Breast epithelium (tissue), 4 donors: ENCODE data around the gene RAB9A. TPM values are rescaled to one million over a fixed set of nuclear protein-coding genes. Genes with fewer than 3 reads are reported as not detected.
A peak's percentile ranks its signal among the peaks of the same experiment; 100 is the strongest.

Experiments used
- DNase-seq, 2 donors: peaks; one replicate each; pipeline ENCODE4 v3.0.0-alpha.2; 2019; ENCODE audit warnings: low spot score in 2 of 2
- H3K27ac ChIP-seq, 2 donors: fragments of 200-600 bp; sonication (generic) in 1 of 2; one replicate each; pipeline ENCODE4 v1.5.1; 2016 to 2019; ENCODE audit warnings: mild to moderate bottlenecking in 1 of 2
- H3K27me3 ChIP-seq, 2 donors: fragments of 200-600 bp; sonication (generic) in 1 of 2; one replicate each; pipeline versions ENCODE4 v1.5.1 to v1.6.0; 2017 to 2019; ENCODE audit warnings: control low read depth in 1 of 2, mild to moderate bottlenecking in 1 of 2
- H3K36me3 ChIP-seq: fragments of 200-600 bp; one replicate; pipeline ENCODE4 v1.5.1; 2019
- H3K4me1 ChIP-seq, 2 donors: fragments of 200-600 bp; sonication (generic); one replicate each; pipeline ENCODE4 v1.5.1; 2016 to 2019; ENCODE audit warnings: control low read depth in 1 of 2
- H3K4me3 ChIP-seq, 3 donors: fragments of 200-600 bp; sonication (generic); 1 replicate in 2 of 3; 2 replicates in 1 of 3; pipeline ENCODE4 v1.5.1; 2016 to 2019; ENCODE audit warnings: mild to moderate bottlenecking in 3 of 3, moderate library complexity in 2 of 3
- H3K9me3 ChIP-seq, 2 donors: fragments of 200-600 bp; sonication (generic) in 1 of 2; one replicate each; pipeline ENCODE4 v1.5.1; 2016 to 2019; ENCODE audit warnings: control low read depth in 1 of 2
- CTCF ChIP-seq, 3 donors: fragments of 450-650 bp; IDR thresholded peaks; one replicate each; pipeline ENCODE4 v1.5.1; 2016 to 2017; ENCODE audit warnings: antibody characterized with exemption in 3 of 3, mild to moderate bottlenecking in 3 of 3, moderate library complexity in 3 of 3
- POLR2A ChIP-seq: fragments of 450-650 bp; IDR thresholded peaks from one replicate; pipeline ENCODE4 v1.6.1; 2016; ENCODE audit warnings: antibody characterized with exemption, mild to moderate bottlenecking, moderate library complexity
- POLR2AphosphoS5 ChIP-seq, 3 donors: sonication (generic); formaldehyde crosslinking; IDR thresholded peaks; one replicate each; pipeline ENCODE4 v1.6.1; 2017; ENCODE audit warnings: antibody characterized with exemption in 3 of 3
- intact Hi-C: fragments of 100-400 bp; cut with DNase I; formaldehyde crosslinking; loops from one replicate; pipeline ENCODE4 v1.15.1; 2023; ENCODE audit warnings: low total_unique reads
- total RNA-seq, 3 donors: library from RNA; depleted of rRNA; stranded (reverse); fragments of >200 nt; gene quantifications; one replicate each; pipeline ENCODE4 v1.1.0, GENCODE V29; 2016

Gene RAB9A
- total RNA-seq, 3 donors from 2014 or later: 41.0 to 63.4 (median 43.2) TPM

GRCh38 chrX:13691841-13692371, 3.0 kb downstream of the RAB9A start:
- DNase-seq: no peak
- H3K4me1 ChIP-seq: no peaks in the 10 kb centered on the region
- no peaks in the 10 kb centered on the region for H3K36me3 ChIP-seq
- H3K27me3 ChIP-seq: peaks cover 0 to 45% of the 10 kb centered on the region in 2 donors
- TF ChIP-seq CTCF (IDR thresholded peaks at IDR 0.05): no peak
- no peak for TF ChIP-seq POLR2AphosphoS5 (IDR thresholded peaks at IDR 0.05)
- TF ChIP-seq POLR2A: no peak
- H3K9me3 ChIP-seq: no peaks in the 10 kb centered on the region
- H3K4me3 ChIP-seq: no peak overlapping the region
- peak overlapping the region in 1 of 2 donors; percentile 54 for H3K27ac ChIP-seq
- intact Hi-C loops: no loop called here

DNA sequence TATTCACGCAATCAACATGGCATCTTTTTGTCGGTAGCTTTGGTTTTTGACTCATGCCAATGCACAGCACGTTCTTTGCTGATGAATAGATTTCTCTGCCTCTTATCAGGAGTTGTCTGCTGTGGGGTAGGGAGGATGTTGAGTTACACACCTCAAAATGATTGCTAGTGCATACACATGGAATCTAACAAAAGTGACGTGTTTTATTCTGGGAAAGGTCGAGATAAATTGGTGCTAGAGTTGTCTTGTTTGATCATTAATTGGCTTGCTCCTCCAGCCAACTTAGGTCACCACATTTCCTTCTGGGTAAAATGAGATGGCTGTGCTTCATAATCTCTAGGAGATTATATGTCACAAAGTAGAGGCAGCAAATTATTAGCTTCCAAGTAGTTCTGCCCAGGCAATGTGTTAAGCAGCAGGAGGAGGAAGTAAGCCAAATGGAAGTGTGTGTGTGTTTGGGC, 3.9 kb downstream of the RAB9A start:
- no peak for TF ChIP-seq POLR2AphosphoS5 (IDR thresholded peaks at IDR 0.05)
- TF ChIP-seq POLR2A: no peak
- no peak for TF ChIP-seq CTCF (IDR thresholded peaks at IDR 0.05)
- peaks cover 0 to 37% of the 10 kb centered on the region in 2 donors for H3K27me3 ChIP-seq
- no peaks in the 10 kb centered on the region for H3K9me3 ChIP-seq
- peak overlapping the region in 1 of 3 donors; percentile 32 for H3K4me3 ChIP-seq
- no peaks in the 10 kb centered on the region for H3K36me3 ChIP-seq
- peak overlapping the region; percentile 54 to 60 for H3K27ac ChIP-seq
- intact Hi-C loops: no loop called here
- no peaks in the 10 kb centered on the region for H3K4me1 ChIP-seq
- no peak for DNase-seq

GRCh38 chrX:13693341-13693961, 4.5 kb downstream of the RAB9A start:
- Histone ChIP-seq H3K9me3 (no peaks in the 10 kb centered on the region), H3K27me3 (peaks cover 0 to 37% of the 10 kb centered on the region in 2 donors), H3K4me3 (peak overlapping the region in 1 of 3 donors; percentile 32), H3K27ac (peak overlapping the region; percentile 54 to 60), H3K4me1 (no peaks in the 10 kb centered on the region), H3K36me3 (no peaks in the 10 kb centered on the region)
- DNase-seq: peak in 1 of 2 donors; percentile 51
- intact Hi-C loops: no loop called here
- TF ChIP-seq CTCF (IDR thresholded peaks at IDR 0.05) (no peak), POLR2A (no peak), POLR2AphosphoS5 (IDR thresholded peaks at IDR 0.05) (no peak)

DNA sequence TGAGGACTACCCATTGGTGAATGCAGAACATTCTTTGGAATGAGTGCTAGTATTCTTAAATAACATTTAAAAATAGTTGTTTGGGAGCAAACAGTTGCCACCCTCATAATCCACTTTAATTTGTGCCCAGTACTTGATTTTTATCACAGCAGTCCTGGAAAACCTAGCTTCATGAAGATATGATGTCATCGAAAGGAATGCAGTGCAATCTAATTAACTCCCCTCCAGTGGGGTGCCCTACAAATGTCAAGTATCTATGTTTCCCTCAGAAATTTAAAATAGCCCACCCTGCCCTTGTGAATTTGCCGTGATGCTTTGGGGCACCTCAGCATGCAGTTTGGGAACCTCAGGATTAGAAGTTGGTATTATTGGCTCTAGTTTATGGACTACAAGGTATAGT, 5.4 kb downstream of the RAB9A start:
- Histone ChIP-seq H3K27ac (peak overlapping the region; percentile 13 to 54), H3K9me3 (no peaks in the 10 kb centered on the region), H3K27me3 (peaks cover 0 to 37% of the 10 kb centered on the region in 2 donors), H3K4me1 (no peaks in the 10 kb centered on the region), H3K36me3 (no peaks in the 10 kb centered on the region), H3K4me3 (no peak overlapping the region)
- DNase-seq: no peak
- intact Hi-C loops: no loop called here
- no peak for TF ChIP-seq CTCF (IDR thresholded peaks at IDR 0.05)
- no peak for TF ChIP-seq POLR2A
- TF ChIP-seq POLR2AphosphoS5 (IDR thresholded peaks at IDR 0.05): no peak

GRCh38 chrX:13694983-13695382, 6.1 kb downstream of the RAB9A start:
- TF ChIP-seq POLR2A: no peak
- no peak for TF ChIP-seq POLR2AphosphoS5 (IDR thresholded peaks at IDR 0.05)
- TF ChIP-seq CTCF (IDR thresholded peaks at IDR 0.05): no peak
- no peaks in the 10 kb centered on the region for H3K4me1 ChIP-seq
- H3K4me3 ChIP-seq: no peak overlapping the region
- H3K36me3 ChIP-seq: no peaks in the 10 kb centered on the region
- H3K9me3 ChIP-seq: no peaks in the 10 kb centered on the region
- DNase-seq: no peak
- intact Hi-C loops: no loop called here
- no peak overlapping the region for H3K27ac ChIP-seq
- H3K27me3 ChIP-seq: peaks cover 0 to 41% of the 10 kb centered on the region in 2 donors
